Measurements from ENCODE around the gene APOL3.
A peak's percentile ranks its signal among the peaks of the same experiment; 100 is the strongest.
"Not testable (repeated sequence)": the region's sequence is repeated elsewhere in the genome, so short reads cannot be mapped to it uniquely, and the experiment has no call there.

The APOL3 gene

GRCh38 chr22:36192542-36192941, 32.0 kb upstream of the APOL3 start:
- DNase-seq, result no peak

- DNase-seq, result no peak
Measured at GRCh38 chr22:36191106-36191836, 30.7 kb upstream of the APOL3 start.

- not testable (repeated sequence) for DNase-seq
Measured at GRCh38 chr22:36187862-36188261, 27.3 kb upstream of the APOL3 start.

- no peak for DNase-seq
Measured at GRCh38 chr22:36185828-36186624, 25.5 kb upstream of the APOL3 start.

GRCh38 chr22:36184433-36185025, 24.0 kb upstream of the APOL3 start:
- DNase-seq, result no peak

GRCh38 chr22:36183446-36183845, 22.9 kb upstream of the APOL3 start:
- DNase-seq, result no peak

- no peak for DNase-seq
Measured at GRCh38 chr22:36182857-36183256, 22.3 kb upstream of the APOL3 start.

GRCh38 chr22:36182056-36182455, 21.5 kb upstream of the APOL3 start:
- no peak for DNase-seq

GRCh38 chr22:36180928-36181327, 20.4 kb upstream of the APOL3 start:
- DNase-seq, result no peak

- DNase-seq, result peak; percentile 59
Measured at GRCh38 chr22:36180038-36180880, 19.7 kb upstream of the APOL3 start.

GRCh38 chr22:36177160-36177559, 16.6 kb upstream of the APOL3 start:
- no peak for DNase-seq

GRCh38 chr22:36175892-36176291, 15.3 kb upstream of the APOL3 start:
- DNase-seq, result no peak

GRCh38 chr22:36171941-36172340, 11.4 kb upstream of the APOL3 start:
- DNase-seq, result no peak

GRCh38 chr22:36166518-36167220, 6.1 kb upstream of the APOL3 start:
- no peak for DNase-seq

- no peak for DNase-seq
Measured at GRCh38 chr22:36166086-36166485, 5.5 kb upstream of the APOL3 start.

GRCh38 chr22:36165141-36165540, 4.6 kb upstream of the APOL3 start:
- no peak for DNase-seq

GRCh38 chr22:36164621-36165020, 4.1 kb upstream of the APOL3 start:
- DNase-seq, result no peak

- no peak for DNase-seq
Measured at GRCh38 chr22:36163497-36163896, 2.9 kb upstream of the APOL3 start.

- DNase-seq, result no peak
Measured at GRCh38 chr22:36162127-36163034, 1.8 kb upstream of the APOL3 start.

GRCh38 chr22:36161793-36162126, 1.2 kb upstream of the APOL3 start:
- DNase-seq, result not testable (repeated sequence)

All from amniotic stem cell (primary cell).